Hepatocyte (in vitro differentiated cells): ENCODE measurements around the gene EEF1AKMT3.

Experiments
- EZH2 ChIP-seq: fragments of 200-600 bp; sonication (generic); IDR thresholded peaks from 2 replicates; pipeline ENCODE4 v1.6.1; 2016; ENCODE audit warnings: antibody characterized with exemption, mild to moderate bottlenecking, borderline replicate concordance
- EZH2phosphoT487 ChIP-seq: fragments of 200-600 bp; sonication (generic); IDR thresholded peaks from one replicate; pipeline ENCODE4 v1.6.1; 2018; ENCODE audit warnings: antibody characterized with exemption, mild to moderate bottlenecking, low read depth, moderate library complexity; ENCODE audit not compliant: unreplicated experiment, severe bottlenecking
- TF ChIP-seq, protein P1 (sequence below): fragments of 200-600 bp; sonication (generic); IDR thresholded peaks from 2 replicates; pipeline ENCODE4 v1.5.1; 2016; ENCODE audit warnings: antibody characterized with exemption, mild to moderate bottlenecking; ENCODE audit not compliant: poor library complexity

DNA sequence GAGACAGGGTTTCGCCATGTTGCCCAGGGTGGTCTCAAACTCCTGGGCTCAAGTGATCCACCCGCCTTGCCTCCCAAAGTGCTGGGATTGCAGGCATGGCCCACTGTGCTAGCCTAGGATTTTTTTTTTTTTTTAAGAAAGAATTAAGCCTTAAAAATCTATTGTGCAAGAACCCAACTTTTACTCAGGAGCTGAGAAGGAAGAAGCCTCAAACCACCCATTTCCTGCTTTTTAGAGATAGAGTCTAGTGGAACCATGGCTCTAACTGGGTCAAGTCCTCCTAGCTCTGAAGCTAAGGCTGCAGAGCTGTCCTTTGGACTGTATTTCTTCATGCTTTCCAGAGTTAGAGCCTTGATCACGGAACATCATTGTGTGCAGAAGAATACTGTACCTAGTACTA is 8.8 kb downstream of the EEF1AKMT3 start:
- TF ChIP-seq, protein P1, sequence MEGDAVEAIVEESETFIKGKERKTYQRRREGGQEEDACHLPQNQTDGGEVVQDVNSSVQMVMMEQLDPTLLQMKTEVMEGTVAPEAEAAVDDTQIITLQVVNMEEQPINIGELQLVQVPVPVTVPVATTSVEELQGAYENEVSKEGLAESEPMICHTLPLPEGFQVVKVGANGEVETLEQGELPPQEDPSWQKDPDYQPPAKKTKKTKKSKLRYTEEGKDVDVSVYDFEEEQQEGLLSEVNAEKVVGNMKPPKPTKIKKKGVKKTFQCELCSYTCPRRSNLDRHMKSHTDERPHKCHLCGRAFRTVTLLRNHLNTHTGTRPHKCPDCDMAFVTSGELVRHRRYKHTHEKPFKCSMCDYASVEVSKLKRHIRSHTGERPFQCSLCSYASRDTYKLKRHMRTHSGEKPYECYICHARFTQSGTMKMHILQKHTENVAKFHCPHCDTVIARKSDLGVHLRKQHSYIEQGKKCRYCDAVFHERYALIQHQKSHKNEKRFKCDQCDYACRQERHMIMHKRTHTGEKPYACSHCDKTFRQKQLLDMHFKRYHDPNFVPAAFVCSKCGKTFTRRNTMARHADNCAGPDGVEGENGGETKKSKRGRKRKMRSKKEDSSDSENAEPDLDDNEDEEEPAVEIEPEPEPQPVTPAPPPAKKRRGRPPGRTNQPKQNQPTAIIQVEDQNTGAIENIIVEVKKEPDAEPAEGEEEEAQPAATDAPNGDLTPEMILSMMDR: no peak
- TF ChIP-seq EZH2: no peak
- TF ChIP-seq EZH2phosphoT487: no peak
